NCI-H748 (cell line): ENCODE data around the gene CA5A.

Experiments
- DNase-seq: peaks from one replicate; lab custom pipeline; 2025; ENCODE audit not compliant: unreplicated experiment; lab: John Stamatoyannopoulos, UW

CA5A gene

GRCh38 chr16:87838643-87839541 lies 97.4 kb downstream of the CA5A start:
- no peak for DNase-seq
